Stimulated activated CD4-positive, alpha-beta T cell treated with anti-CD3 and anti-CD28 coated beads, Interleukin-1b, Interleukin-23, amount 100 ng/mL, for 4 hours (primary cell): ENCODE measurements around the gene DNASE2.

Experiments
- DNase-seq, 2 donors: peaks; one replicate each; pipeline ENCODE4 v3.0.0-alpha.2; 2020; ENCODE audit warnings: low read depth in 2 of 2

DNASE2 gene

DNA sequence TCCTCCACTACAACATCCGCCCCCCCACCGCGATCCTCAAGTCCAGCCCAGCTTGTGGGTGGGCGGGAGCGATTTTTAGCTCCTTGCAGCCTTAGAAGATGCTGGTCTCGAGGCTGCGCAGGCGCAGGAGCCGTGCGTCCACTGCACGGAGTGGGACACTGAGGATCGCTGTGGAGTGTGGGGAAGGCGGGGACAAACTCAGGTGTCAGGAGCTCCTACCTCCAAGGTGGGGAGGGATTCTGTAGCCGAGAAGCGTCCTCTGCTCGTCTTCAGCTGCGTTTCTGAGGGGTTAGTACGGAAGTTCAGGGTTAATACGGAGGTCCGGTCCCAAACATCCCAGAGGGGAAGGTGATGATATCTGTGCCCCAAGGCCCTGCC lies 46.7 kb downstream of the DNASE2 start, which contains the start of gene RTBDN:
RTBDN (minus strand) TSS at position 14 of the 378 bp plus-strand sequence. CDS start 4,600 bp downstream, outside the sequence.
- no peak for DNase-seq

DNA sequence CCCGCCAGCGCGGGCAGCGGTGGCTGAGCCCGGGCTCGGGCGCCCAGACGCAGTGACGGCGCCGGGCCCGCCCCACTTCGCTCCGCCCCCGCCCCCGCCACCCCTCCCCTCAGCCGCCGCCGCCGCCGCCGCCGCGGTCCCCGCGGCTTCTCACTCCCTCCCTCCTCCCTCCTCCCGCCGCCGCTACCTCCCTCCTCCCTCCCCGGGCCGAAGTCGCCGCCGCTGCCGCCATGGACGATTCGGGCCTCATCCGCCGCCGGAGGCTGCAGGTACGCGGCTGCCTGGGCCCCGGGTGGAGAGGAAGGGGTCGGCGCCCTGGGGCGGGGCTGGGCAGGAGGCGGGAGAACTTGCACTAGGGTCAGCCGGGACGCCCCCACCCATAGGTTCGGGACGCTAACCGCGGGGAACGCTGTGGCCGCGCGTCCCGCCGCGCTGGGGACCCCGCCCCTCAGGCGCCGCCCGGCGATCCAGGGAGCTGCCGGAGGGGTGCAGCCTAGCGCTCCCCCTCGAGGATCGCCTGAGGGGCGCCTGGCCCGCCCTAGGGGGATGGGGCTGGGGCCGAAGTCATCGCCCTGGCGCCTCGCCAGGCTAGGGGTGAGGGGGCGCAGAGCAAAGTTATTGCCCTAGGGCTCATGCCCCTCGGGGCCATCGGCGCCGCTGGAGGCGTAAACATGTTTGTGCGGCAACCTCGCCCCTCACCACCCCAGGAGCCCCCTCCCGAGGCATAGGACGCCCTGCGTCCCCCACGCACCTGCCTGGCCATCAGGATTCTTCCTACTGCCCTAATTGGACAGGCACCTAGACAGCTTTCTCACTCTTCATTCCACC lies 47.3 kb downstream of the DNASE2 start:
- DNase-seq: peak in 1 of 2 donors; percentile 39

DNA sequence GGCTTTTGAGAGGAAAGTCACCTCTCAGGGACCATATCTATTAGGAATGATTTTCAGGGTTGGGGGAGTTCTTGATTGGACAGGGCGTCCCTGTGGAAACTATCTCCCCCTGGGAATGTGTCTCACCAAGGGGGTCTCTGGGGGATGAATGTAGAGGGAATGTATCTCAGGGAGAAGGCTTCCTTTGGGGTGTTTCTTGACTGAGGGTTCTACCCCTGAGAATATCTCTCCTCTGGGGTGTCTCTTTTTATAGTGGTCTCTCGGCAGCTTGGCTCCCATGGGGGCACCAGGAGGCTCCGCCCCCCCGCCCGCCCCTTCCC lies 47.9 kb downstream of the DNASE2 start:
- DNase-seq: no peak

DNA sequence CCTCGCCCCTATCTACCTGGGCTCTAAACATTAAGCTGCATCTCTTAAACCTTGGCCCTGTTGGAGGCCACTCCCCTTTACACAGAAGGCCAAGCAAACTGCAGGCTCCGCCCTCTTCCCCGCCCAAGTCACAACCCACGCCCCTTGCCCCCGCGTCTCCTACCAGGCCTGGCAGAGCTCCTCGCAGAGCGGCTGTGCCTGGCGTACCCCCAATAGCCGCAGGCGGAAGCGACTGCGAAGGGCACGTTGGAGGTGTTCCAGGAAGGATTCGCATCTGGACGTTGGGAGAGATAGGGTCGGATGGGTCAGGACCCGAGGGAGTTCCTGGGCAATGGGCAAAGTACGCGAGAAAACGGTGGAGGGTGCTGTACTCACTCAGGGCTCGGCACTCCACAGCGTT lies 52.8 kb downstream of the DNASE2 start:
- no peak for DNase-seq

DNA sequence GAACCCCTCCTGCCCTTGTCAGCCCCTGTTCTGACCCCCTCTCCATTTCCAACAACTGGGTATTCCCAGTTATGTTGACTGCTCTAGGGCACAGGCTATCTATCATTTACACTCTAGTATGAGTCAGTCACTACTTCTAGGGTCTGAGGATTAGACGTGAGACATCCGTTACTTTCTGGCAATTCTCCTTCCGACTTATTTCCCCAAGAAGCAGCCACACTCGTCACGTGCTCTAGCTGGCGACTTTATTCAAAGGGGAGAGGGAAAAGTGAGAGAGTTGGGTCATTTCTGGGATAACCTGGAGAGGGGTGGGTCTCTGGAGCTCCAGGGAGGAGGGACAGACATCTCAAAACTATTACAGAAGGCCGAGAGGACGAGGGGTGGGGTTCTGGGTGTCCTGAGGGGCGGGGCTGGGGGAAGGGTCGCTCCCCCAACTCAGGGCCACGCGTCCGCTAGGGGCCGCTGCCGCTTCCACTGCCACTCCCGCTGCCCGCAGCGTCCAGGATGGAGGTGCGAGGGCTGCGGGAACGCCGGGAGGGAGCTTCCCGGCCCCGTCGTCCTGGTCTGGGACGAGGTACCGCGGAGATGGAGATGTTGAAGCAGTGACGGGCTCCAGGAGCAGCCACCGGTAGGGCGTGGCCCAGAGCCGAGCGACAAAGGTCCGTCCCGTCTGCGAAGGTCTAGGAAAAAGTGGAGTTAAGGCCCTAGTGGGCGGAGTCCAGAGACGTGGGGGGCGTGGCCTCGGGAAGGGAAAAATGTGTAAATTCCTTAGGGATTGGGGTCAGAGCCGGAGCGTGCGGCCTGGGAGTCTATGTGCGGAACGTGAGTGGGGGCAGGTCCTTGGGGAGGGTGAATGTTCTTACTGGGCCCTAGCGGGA lies 55.8 kb downstream of the DNASE2 start:
- no peak for DNase-seq
